A549 (cell line): ENCODE measurements around the gene PRKCD. TPM values are rescaled to one million over a fixed set of nuclear protein-coding genes. Genes with fewer than 3 reads are reported as not detected.
A peak's percentile ranks its signal among the peaks of the same experiment; 100 is the strongest.

Experiments used
- ATAC-seq, 2 experiments: fragments of 200-7000 bp in 1 of 2; fragments of >200 bp in 1 of 2; cut with Nextera tagmentation in 1 of 2; cut with Tn5 transposase in 1 of 2; 3 replicates each; pipeline versions ENCODE4 v1.8.0 to v1.9.1; 2018 to 2020; ENCODE audit warnings: mild to moderate bottlenecking in 1 of 2, moderate library complexity in 1 of 2
- CTCF ChIA-PET: fragments of 300-600 bp; sonication (Branson Sonifier 250); formaldehyde crosslinking; extraction: SDS; loops from one replicate; lab custom pipeline; 2021; ENCODE audit warnings: antibody characterized with exemption, inconsistent platforms; lab: Yijun Ruan, JAX
- POLR2A ChIA-PET: fragments of 350-600 bp; formaldehyde crosslinking; extraction: SDS; loops from one replicate; lab custom pipeline; 2021; ENCODE audit warnings: antibody characterized with exemption, inconsistent platforms; lab: Yijun Ruan, JAX
- DNase-seq, 2 experiments: peaks; one replicate each; pipeline versions ENCODE4 v3.0.0 to v3.0.0-alpha.2; 2011 to 2016; ENCODE audit warnings: low read depth in 1 of 2, low spot score in 1 of 2
- FAIRE-seq: peaks from 2 replicates; lab custom pipeline; 2011; peaks lifted over from hg19 to GRCh38; lab: Jason Lieb, UNC
- H3K27ac ChIP-seq, 2 experiments: fragments of >200 bp; sonication (Bioruptor Twin); formaldehyde crosslinking; 3 replicates each; pipeline ENCODE4 v1.5.1; 2016 to 2017
- H3K4me1 ChIP-seq: fragments of >200 bp; sonication (Bioruptor Twin); formaldehyde crosslinking; 3 replicates; pipeline ENCODE4 v1.6.1; 2016
- H3K4me2 ChIP-seq: fragments of >200 bp; sonication (Bioruptor Twin); formaldehyde crosslinking; 3 replicates; pipeline ENCODE4 v1.6.1; 2016
- H3K4me3 ChIP-seq: fragments of >200 bp; sonication (Bioruptor Twin); formaldehyde crosslinking; 3 replicates; pipeline ENCODE4 v1.5.1; 2016
- H3K9me3 ChIP-seq: fragments of >200 bp; sonication (Bioruptor Twin); formaldehyde crosslinking; 3 replicates; pipeline ENCODE4 v1.6.1; 2016
- BHLHE40 ChIP-seq: IDR thresholded peaks from 2 replicates; pipeline ENCODE4 v1.6.1; 2012; ENCODE audit warnings: low read depth, low read length, inconsistent platforms
- CHD4 ChIP-seq: fragments of 200-600 bp; sonication (generic); IDR thresholded peaks from 2 replicates; pipeline ENCODE4 v1.6.1; 2016; ENCODE audit warnings: antibody characterized with exemption, mild to moderate bottlenecking, borderline replicate concordance
- CTCF ChIP-seq: fragments of >200 bp; sonication (Bioruptor Twin); formaldehyde crosslinking; IDR thresholded peaks from 3 replicates; pipeline ENCODE4 v1.5.1; 2016
- EHMT2 ChIP-seq: fragments of 200-600 bp; sonication (generic); IDR thresholded peaks from 2 replicates; pipeline ENCODE4 v1.6.1; 2016; ENCODE audit warnings: antibody characterized with exemption, low read depth, mild to moderate bottlenecking, moderate library complexity
- FOSL2 ChIP-seq, 2 experiments: fragments of 450-650 bp in 1 of 2; fragments of >200 bp in 1 of 2; sonication (Bioruptor Twin) in 1 of 2; formaldehyde crosslinking; IDR thresholded peaks; 2 replicates each; pipeline versions ENCODE4 v1.5.0 to v1.6.1; 2016 to 2020; ENCODE audit warnings: mild to moderate bottlenecking in 1 of 2, moderate library complexity in 1 of 2
- FOXS1 ChIP-seq: fragments of 250-450 bp; sonication (Bioruptor Pico); IDR thresholded peaks from 2 replicates; pipeline ENCODE4 v1.5.0; 2020; ENCODE audit warnings: mild to moderate bottlenecking, moderate library complexity
- GATA3 ChIP-seq: IDR thresholded peaks from 2 replicates; pipeline ENCODE4 v1.6.1; 2012; ENCODE audit warnings: borderline replicate concordance
- HEYL ChIP-seq: fragments of 250-450 bp; sonication (Bioruptor Pico); IDR thresholded peaks from 2 replicates; pipeline ENCODE4 v1.8.0; 2021; ENCODE audit warnings: mild to moderate bottlenecking, moderate library complexity
- HMGXB4 ChIP-seq: fragments of 250-450 bp; sonication (Bioruptor Pico); IDR thresholded peaks from 2 replicates; pipeline ENCODE4 v1.5.0; 2021; ENCODE audit warnings: mild to moderate bottlenecking, moderate library complexity, borderline replicate concordance
- HOXA7 ChIP-seq: fragments of 250-450 bp; sonication (Bioruptor Pico); IDR thresholded peaks from 2 replicates; pipeline ENCODE4 v1.5.0; 2020; ENCODE audit warnings: mild to moderate bottlenecking, moderate library complexity
- JUN ChIP-seq, 2 experiments: fragments of >200 bp; sonication (Bioruptor Twin); formaldehyde crosslinking; IDR thresholded peaks; 2 replicates in 1 of 2; 3 replicates in 1 of 2; pipeline ENCODE4 v1.6.1; 2016 to 2017
- KDM1A ChIP-seq: fragments of 200-600 bp; sonication (generic); IDR thresholded peaks from 2 replicates; pipeline ENCODE4 v1.6.1; 2016; ENCODE audit warnings: low read depth, mild to moderate bottlenecking
- MAX ChIP-seq: IDR thresholded peaks from 2 replicates; pipeline ENCODE4 v1.6.1; 2012
- NFE2L2 ChIP-seq: fragments of 150-350 bp; conservative IDR thresholded peaks from 2 replicates; pipeline ENCODE4 v1.6.1; 2014; ENCODE audit warnings: low read length
- PBX3 ChIP-seq: IDR thresholded peaks from 2 replicates; pipeline ENCODE4 v1.6.1; 2012
- POLR2A ChIP-seq: IDR thresholded peaks from 2 replicates; pipeline ENCODE4 v1.6.1; 2012; ENCODE audit warnings: mild to moderate bottlenecking, low read length
- POLR2AphosphoS2 ChIP-seq: conservative IDR thresholded peaks from 2 replicates; pipeline ENCODE4 v1.6.1; 2012; ENCODE audit warnings: low read length, improper control_type of control experiment, inconsistent platforms
- RARB ChIP-seq: fragments of 250-450 bp; sonication (Bioruptor Pico); IDR thresholded peaks from 2 replicates; pipeline ENCODE4 v1.8.0; 2021; ENCODE audit warnings: mild to moderate bottlenecking, moderate library complexity
- RFX5 ChIP-seq: fragments of 450-650 bp; IDR thresholded peaks from 2 replicates; pipeline ENCODE4 v1.7.1; 2014; ENCODE audit warnings: antibody characterized with exemption, mild to moderate bottlenecking, moderate library complexity
- RNF2 ChIP-seq: fragments of 200-600 bp; sonication (generic); IDR thresholded peaks from 2 replicates; pipeline ENCODE4 v1.6.1; 2016; ENCODE audit warnings: low read depth, mild to moderate bottlenecking, antibody characterized with exemption, moderate library complexity, borderline replicate concordance
- TFCP2L1 ChIP-seq: fragments of 250-450 bp; sonication (Bioruptor Pico); IDR thresholded peaks from 2 replicates; pipeline ENCODE4 v1.5.0; 2021; ENCODE audit warnings: mild to moderate bottlenecking
- ZSCAN20 ChIP-seq: fragments of 250-450 bp; sonication (Bioruptor Pico); IDR thresholded peaks from 2 replicates; pipeline ENCODE4 v1.8.0; 2022; ENCODE audit warnings: mild to moderate bottlenecking, moderate library complexity
- WGBS: methylation state at CpG from one replicate; pipeline ENCODE4 v1.1.6; 2017; ENCODE audit errors: missing lambda C conversion rate; 5-methylcytosine and 5-hydroxymethylcytosine counted together
- polyA plus RNA-seq, 4 experiments: library from polyadenylated mRNA; depleted of rRNA in 3 of 4; stranded (reverse); fragments of >200 nt; fragmentation: RNase III in 1 of 4; extraction: RNeasy Plus Mini Kit Qiagen cat#74134 plus additional on column Dnase treatment in 1 of 4; gene quantifications; 2 replicates in 3 of 4; 3 replicates in 1 of 4; pipeline ENCODE4 v1.2.3, GENCODE V29; 2011 to 2017
- TF ChIP-seq, protein P1 (sequence below): fragments of 250-450 bp; sonication (Bioruptor Pico); IDR thresholded peaks from 2 replicates; pipeline ENCODE4 v1.5.0; 2020; ENCODE audit warnings: low read depth, mild to moderate bottlenecking, moderate library complexity
- TF ChIP-seq, protein P2 (sequence below): fragments of 450-650 bp; IDR thresholded peaks from 2 replicates; pipeline ENCODE4 v1.6.1; 2014; ENCODE audit warnings: antibody characterized with exemption

PRKCD gene
- polyA plus RNA-seq, 2 of the 4 experiments (the other 2 are of a cell fraction) = 10.1 to 18.3 TPM

DNA sequence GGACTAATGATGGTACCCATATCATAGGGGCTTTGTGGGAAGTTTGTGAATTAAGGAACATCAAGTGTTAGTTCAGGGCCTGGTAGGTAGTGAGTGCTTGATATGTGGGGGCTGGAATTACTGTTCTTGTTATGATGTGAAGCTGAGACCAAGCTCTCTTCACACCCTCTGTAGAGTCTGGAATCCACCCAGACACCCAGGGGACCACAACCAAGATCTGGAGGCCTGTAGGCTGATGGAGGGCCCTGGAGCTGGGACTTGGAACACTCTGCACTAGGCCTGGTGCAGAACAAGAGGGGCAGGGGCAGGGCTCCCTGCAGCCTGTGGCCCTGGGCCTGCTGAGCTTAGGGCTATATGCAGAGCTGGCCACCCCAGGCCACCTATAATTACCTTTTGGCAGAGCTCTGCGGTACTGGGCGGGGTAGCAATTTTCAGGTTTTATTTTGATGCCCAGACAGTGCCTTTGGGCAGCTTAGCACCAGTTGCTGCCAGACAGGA is 13.1 kb upstream of the PRKCD start:
- CTCF ChIA-PET = interaction anchor here (0.6 to 4.6 kb wide), 8 partner anchors 8 to 48 kb away, joined by 3 to 14 read pairs (median 4); partner anchors contain the start of gene PRKCD
- POLR2A ChIA-PET = no interaction called here
- Histone ChIP-seq H3K4me1 (peaks cover 57% of the 10 kb centered on the region), H3K4me3 (no peak overlapping the region), H3K27ac (peak overlapping the region in 1 of 2 experiments; percentile 70; a peak in 1 of 6 replicates), H3K4me2 (no peak overlapping the region), H3K9me3 (no peaks in the 10 kb centered on the region)
- no peak for TF ChIP-seq HEYL (CRISPR knock-in tag)
- 82% methylated on average over 2 of the region's 2 CpGs for whole genome bisulfite sequencing
- FAIRE-seq = no peak
- no peak for DNase-seq
- no peak for ATAC-seq

GRCh38 chr3:53149006-53149690 is 11.9 kb upstream of the PRKCD start:
- WGBS = 87% methylated on average over 9 of the region's 13 CpGs
- FAIRE-seq = no peak
- ChIA-PET CTCF (interaction anchor here (1.2 to 2.7 kb wide), 4 partner anchors 14 to 50 kb away, joined by 5 to 11 read pairs (median 7); no protein-coding TSS in a partner anchor), POLR2A (no interaction called here)
- no peak for DNase-seq
- Histone ChIP-seq H3K9me3 (no peaks in the 10 kb centered on the region), H3K27ac (peak overlapping the region; percentile 64 to 73; a peak in 3 of 6 replicates), H3K4me2 (0 out of 3 replicates have a peak overlapping the region, but pooled peaks have one; percentile 63), H3K4me1 (peaks cover 57% of the 10 kb centered on the region), H3K4me3 (no peak overlapping the region)
- no peak for TF ChIP-seq RNF2
- no peak for TF ChIP-seq ZSCAN20 (CRISPR knock-in tag)
- TF ChIP-seq, protein P1, sequence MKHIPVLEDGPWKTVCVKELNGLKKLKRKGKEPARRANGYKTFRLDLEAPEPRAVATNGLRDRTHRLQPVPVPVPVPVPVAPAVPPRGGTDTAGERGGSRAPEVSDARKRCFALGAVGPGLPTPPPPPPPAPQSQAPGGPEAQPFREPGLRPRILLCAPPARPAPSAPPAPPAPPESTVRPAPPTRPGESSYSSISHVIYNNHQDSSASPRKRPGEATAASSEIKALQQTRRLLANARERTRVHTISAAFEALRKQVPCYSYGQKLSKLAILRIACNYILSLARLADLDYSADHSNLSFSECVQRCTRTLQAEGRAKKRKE (CRISPR knock-in tag) = no peak
- TF ChIP-seq POLR2AphosphoS2 = no peak
- no peak for ATAC-seq

DNA sequence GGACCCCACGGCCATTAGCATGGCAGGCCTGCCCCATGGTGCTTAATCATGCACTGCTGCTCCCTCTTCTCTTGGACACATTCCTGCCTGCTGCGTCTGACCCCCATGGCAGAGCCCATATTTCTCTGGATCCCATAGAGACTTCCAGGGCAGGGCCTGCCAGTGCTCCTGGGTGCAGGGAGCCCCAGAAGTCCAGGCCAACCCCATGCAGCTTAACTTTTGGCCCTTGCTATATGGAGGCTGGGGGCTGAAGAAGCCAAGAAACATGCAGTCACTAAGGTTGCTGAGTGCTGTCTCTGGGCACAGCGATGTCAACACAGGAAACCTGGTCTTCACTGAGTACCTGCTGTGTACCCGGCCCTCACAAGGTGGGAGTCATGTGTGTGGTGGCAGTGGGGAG is 11.3 kb upstream of the PRKCD start:
- CTCF ChIA-PET = interaction anchor here (0.9 to 2.1 kb wide), 6 partner anchors 8 to 50 kb away, joined by 3 to 11 read pairs (median 4); no protein-coding TSS in a partner anchor
- TF ChIP-seq TFCP2L1 (CRISPR knock-in tag) (no peak), BHLHE40 (no peak), EHMT2 (no peak), HOXA7 (CRISPR knock-in tag) (no peak), NFE2L2 (no peak), RARB (CRISPR knock-in tag) (no peak), JUN (IDR thresholded peaks at IDR 0.05) (no peak), FOSL2 (IDR thresholded peaks at IDR 0.05) (no peak), FOSL2 (CRISPR knock-in tag; IDR thresholded peaks at IDR 0.05) (no peak), RFX5 (no peak), CTCF (no peak), GATA3 (no peak), KDM1A (no peak), PBX3 (no peak), FOXS1 (CRISPR knock-in tag) (no peak), CHD4 (no peak), POLR2A (no peak), MAX (no peak), HMGXB4 (CRISPR knock-in tag) (no peak)
- TF ChIP-seq, protein P2, sequence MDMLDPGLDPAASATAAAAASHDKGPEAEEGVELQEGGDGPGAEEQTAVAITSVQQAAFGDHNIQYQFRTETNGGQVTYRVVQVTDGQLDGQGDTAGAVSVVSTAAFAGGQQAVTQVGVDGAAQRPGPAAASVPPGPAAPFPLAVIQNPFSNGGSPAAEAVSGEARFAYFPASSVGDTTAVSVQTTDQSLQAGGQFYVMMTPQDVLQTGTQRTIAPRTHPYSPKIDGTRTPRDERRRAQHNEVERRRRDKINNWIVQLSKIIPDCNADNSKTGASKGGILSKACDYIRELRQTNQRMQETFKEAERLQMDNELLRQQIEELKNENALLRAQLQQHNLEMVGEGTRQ = no peak
- TF ChIP-seq, all 56 proteins: peak for 0
- H3K27ac ChIP-seq = peak overlapping the region; percentile 64 to 73; a peak in 3 of 6 replicates
- 86% methylated on average over 2 of the region's 4 CpGs for WGBS
- no peak for ATAC-seq
- FAIRE-seq = no peak
- H3K4me1 ChIP-seq = peaks cover 54% of the 10 kb centered on the region
- DNase-seq = no peak
- peak overlapping the region; percentile 63 for H3K4me2 ChIP-seq
- POLR2A ChIA-PET = no interaction called here
- no peak overlapping the region for H3K4me3 ChIP-seq
- H3K9me3 ChIP-seq = no peaks in the 10 kb centered on the region
